Dedifferentiated amniotic fluid mesenchymal stem cell (primary cell): ENCODE results near the gene SH3D19.
"Not testable (repeated sequence)": the region's sequence is repeated elsewhere in the genome, so short reads cannot be mapped to it uniquely, and the experiment has no call there.

Experiments
- DNase-seq: peaks from one replicate; pipeline ENCODE4 v3.0.0-alpha.2; 2016; ENCODE audit errors: extremely low spot score

The SH3D19 gene

DNA sequence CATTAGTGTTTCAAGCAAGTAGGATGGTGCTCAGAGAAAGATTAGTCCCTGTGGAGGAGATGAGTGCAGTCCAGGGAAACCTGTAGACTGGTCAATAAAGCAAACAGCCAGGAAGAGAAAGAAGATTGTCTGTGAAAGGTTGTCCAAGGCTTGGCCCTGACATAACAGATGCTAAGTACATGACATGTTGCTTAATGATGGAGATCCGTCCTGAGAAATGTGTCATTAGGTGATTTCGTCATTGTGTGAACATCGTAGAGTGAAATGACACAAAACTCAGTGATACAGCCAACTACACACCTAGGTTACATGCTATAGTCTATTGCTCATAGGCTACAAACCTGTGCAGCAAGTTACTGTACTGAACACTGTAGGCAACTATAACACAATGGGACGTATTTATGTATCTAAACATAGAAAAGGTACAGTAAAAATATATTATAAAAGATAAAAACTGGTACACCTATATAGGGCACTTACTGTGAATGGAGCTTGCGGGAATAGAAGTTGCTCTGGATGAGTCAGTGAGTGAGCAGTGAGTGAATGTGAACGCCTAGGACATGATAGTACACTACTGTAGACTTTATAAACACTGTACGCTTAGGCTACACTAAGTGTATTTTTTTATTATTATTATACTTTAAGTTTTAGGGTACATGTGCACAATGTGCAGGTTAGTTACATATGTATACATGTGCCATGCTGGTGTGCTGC, 57.4 kb downstream of the SH3D19 start:
- no peak for DNase-seq

- DNase-seq = no peak
Measured at GRCh38 chr4:151267104-151267503, 58.3 kb downstream of the SH3D19 start.

DNA sequence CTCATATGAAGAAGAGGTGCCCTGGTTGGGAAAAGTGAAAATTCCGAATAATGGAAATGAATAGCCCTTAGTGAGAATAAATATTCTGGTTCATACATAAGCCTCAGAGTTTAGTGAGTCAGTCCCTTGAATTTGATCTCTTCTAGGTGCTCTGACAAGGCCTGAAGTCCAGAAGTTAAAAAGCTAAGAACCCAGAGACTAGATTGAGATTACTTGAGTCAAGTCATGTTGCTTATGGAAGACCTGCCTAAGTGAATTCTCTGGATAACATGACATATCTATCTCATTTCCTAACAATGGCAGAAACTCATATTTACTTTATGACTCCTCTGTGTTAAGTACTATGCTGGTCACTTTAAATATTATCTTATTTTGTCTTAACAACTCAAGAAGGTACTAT, 58.9 kb downstream of the SH3D19 start:
- peak; percentile 21 for DNase-seq

DNA sequence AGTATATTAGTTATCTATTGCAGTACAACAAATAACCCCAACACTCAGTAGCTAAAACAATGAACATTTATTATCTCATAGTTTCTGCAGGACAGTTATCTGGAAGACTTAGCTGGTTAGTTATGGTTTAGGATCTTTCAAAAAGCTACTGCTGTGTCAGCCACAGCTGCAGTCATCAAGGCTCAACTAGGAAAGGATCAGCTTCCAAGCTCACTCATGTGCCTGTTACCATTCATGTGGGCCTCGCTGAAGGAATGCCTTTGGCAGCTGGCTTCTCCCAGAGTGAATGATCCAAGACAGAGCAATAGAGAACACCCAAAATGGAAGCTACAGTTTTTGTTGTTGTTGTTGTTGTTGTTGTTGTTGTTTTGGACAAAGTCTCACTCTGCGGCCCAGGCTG, 62.0 kb downstream of the SH3D19 start:
- DNase-seq = no peak

- no peak for DNase-seq
Measured at GRCh38 chr4:151260526-151260925, 64.9 kb downstream of the SH3D19 start.

GRCh38 chr4:151259752-151260151, 65.7 kb downstream of the SH3D19 start:
- no peak for DNase-seq

- DNase-seq = no peak
Measured at GRCh38 chr4:151257704-151258103, 67.7 kb downstream of the SH3D19 start.

DNA sequence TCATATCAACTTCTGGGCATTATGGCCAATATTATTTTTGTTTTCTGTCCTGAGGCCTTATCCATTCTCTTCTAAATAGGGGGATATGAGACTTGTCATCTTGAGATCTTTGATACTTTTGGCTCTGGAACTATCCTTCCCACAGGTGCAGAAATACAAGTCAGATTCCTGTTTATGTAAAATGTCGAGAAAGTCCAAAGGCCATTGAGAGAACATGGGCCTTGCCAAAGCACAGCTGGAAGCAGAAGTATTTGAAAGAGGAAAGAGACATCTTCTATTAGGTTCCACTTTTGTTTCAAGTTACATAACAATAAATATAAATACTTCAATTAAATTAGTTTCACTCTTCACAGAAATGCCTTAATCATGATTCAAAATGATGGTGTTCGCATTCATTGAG, 69.3 kb downstream of the SH3D19 start:
- DNase-seq = no peak

GRCh38 chr4:151255680-151256079, 69.7 kb downstream of the SH3D19 start:
- not testable (repeated sequence) for DNase-seq

DNA sequence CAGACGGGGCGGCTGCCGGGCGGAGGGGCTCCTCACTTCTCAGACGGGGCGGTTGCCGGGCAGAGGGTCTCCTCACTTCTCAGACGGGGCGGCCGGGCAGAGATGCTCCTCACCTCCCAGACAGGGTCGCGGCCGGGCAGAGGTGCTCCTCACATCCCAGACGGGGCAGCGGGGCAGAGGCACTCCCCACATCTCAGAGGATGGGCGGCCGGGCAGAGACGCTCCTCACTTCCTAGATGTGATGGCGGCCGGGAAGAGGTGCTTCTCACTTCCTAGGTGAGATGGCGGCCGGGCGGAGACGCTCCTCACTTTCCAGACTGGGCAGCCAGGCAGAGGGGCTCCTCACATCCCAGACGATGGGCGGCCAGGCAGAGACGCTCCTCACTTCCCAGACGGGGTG, 70.2 kb downstream of the SH3D19 start:
- not testable (repeated sequence) for DNase-seq

- DNase-seq = no peak
Measured at GRCh38 chr4:151251603-151252304, 73.7 kb downstream of the SH3D19 start.

GRCh38 chr4:151250706-151251105, 74.7 kb downstream of the SH3D19 start:
- DNase-seq = no peak

GRCh38 chr4:151248519-151248918, 76.9 kb downstream of the SH3D19 start:
- DNase-seq = no peak

GRCh38 chr4:151247395-151247794, 78.0 kb downstream of the SH3D19 start:
- no peak for DNase-seq

DNA sequence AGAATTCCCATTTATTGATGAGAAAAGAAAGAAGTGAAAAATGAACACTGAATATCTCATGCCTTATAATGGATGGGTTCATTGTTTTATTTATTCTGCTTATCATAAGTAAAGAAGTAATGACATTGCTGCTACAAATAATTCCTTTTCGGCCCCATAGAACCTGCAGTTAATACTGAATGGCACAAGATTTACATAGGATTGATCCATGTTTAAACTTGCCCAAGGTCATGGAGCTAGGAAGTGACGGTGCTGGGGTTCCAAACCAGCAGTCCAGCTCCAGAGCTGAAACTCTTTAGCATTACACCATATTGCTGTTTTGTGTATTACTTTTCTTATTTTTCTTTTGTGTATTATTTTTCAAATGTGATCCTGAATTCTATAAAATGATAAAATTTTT, 78.7 kb downstream of the SH3D19 start:
- DNase-seq = no peak

GRCh38 chr4:151242305-151242704, 83.1 kb downstream of the SH3D19 start:
- DNase-seq = no peak

- no peak for DNase-seq
Measured at GRCh38 chr4:151239608-151240007, 85.8 kb downstream of the SH3D19 start.

DNA sequence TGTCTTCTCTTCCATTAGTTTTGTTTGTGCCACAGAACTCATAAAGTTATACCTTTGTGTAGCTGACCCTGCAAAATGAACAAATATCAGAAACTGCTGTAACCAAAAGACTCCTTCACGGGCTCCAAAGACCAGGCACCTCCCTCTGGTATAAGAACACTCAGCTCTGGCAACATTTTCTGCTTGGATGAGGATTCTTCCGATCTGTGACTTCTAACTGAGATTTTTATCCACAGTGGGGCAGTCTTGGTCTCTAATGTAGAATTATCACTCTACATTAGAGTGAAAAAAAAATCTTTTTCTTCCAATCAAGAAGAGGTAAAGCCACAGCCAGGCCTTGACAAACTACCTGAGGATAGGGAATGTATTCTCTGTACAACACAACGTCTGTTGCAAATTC, 86.9 kb downstream of the SH3D19 start:
- no peak for DNase-seq

GRCh38 chr4:151236036-151236435, 89.4 kb downstream of the SH3D19 start:
- no peak for DNase-seq

GRCh38 chr4:151235373-151235772, 90.0 kb downstream of the SH3D19 start:
- not testable (repeated sequence) for DNase-seq

GRCh38 chr4:151233600-151233999, 91.8 kb downstream of the SH3D19 start:
- DNase-seq = no peak

GRCh38 chr4:151231915-151232595, 93.3 kb downstream of the SH3D19 start:
- DNase-seq = no peak
